H1 (cell line): ENCODE data around the gene CLCF1. TPM values are rescaled to one million over a fixed set of nuclear protein-coding genes. Genes with fewer than 3 reads are reported as not detected.

Source experiments
- BACH1 ChIP-seq: IDR thresholded peaks from 2 replicates; pipeline ENCODE4 v1.6.1; 2012; ENCODE audit warnings: low read length, improper control_type of control experiment
- EP300 ChIP-seq, 2 experiments: IDR thresholded peaks; 1 replicate in 1 of 2; 2 replicates in 1 of 2; pipeline ENCODE4 v1.6.1; 2011 to 2012; ENCODE audit warnings: low read depth in 2 of 2, low read length in 2 of 2, mild to moderate bottlenecking in 2 of 2, borderline replicate concordance in 1 of 2, inconsistent platforms in 1 of 2, moderate library complexity in 1 of 2
- JUN ChIP-seq: IDR thresholded peaks from 2 replicates; pipeline ENCODE4 v1.6.1; 2011; ENCODE audit warnings: low read depth, mild to moderate bottlenecking, improper control_type of control experiment, low read length
- JUND ChIP-seq: IDR thresholded peaks from 2 replicates; pipeline ENCODE4 v1.6.1; 2011; ENCODE audit warnings: mild to moderate bottlenecking, improper control_type of control experiment, low read length
- RAD21 ChIP-seq, 2 experiments: IDR thresholded peaks in 1 of 2; conservative IDR thresholded peaks in 1 of 2; 2 replicates each; pipeline ENCODE4 v1.6.1; 2011; ENCODE audit warnings: low read depth in 2 of 2, low read length in 2 of 2, improper control_type of control experiment in 1 of 2, inconsistent platforms in 1 of 2, mild to moderate bottlenecking in 1 of 2, moderate library complexity in 1 of 2
- RBBP5 ChIP-seq: IDR thresholded peaks from 2 replicates; pipeline ENCODE4 v1.7.1; 2012; ENCODE audit warnings: low read depth, mild to moderate bottlenecking, inconsistent platforms, low read length, moderate library complexity, borderline replicate concordance
- RNF2 ChIP-seq: fragments of 200-900, 300-1000 bp; sonication (generic); IDR thresholded peaks from 2 replicates; pipeline ENCODE4 v1.7.1; 2016; ENCODE audit warnings: borderline replicate concordance, low read depth, mild to moderate bottlenecking, antibody characterized with exemption, low read length; ENCODE audit not compliant: poor library complexity, severe bottlenecking; ENCODE audit errors: missing control alignments
- TCF12 ChIP-seq: IDR thresholded peaks from 2 replicates; pipeline ENCODE4 v1.6.1; 2011; ENCODE audit warnings: low read depth, mild to moderate bottlenecking, low read length
- polyA plus RNA-seq, 7 experiments: library from polyadenylated mRNA; depleted of rRNA in 3 of 7; stranded (reverse) in 5 of 7; unstranded in 2 of 7; fragments of >200 nt in 5 of 7; fragments of 200-250 nt in 2 of 7; gene quantifications; 1 replicate in 5 of 7; 2 replicates in 1 of 7; 4 replicates in 1 of 7; pipeline versions ENCODE4 v1.2.1 to v1.2.3, GENCODE V29; 2011 to 2013; ENCODE audit warnings: missing spikeins in 2 of 7, mixed read lengths in 2 of 7
- total RNA-seq: library from RNA; stranded (reverse); fragmentation: NEBNext Ultra II Directional; extraction: Animal tissue kit (Norgen Biotek cat#: 25700); gene quantifications from 2 replicates; pipeline ENCODE4 v1.2.1, GENCODE V29; 2021
- TF ChIP-seq, protein P1 (sequence below), 3 experiments: IDR thresholded peaks; 1 replicate in 2 of 3; 2 replicates in 1 of 3; pipeline versions ENCODE4 v1.5.1 to v1.6.1; 2011; ENCODE audit warnings: low read length in 3 of 3, mild to moderate bottlenecking in 3 of 3, inconsistent platforms in 2 of 3, low read depth in 1 of 3, moderate library complexity in 1 of 3; ENCODE audit not compliant: insufficient read depth in 1 of 3; ENCODE audit errors: control extremely low read depth in 1 of 3

The CLCF1 gene
- total and polyA plus RNA-seq, 2 of the 8 experiments (the other 6 are each of a cell fraction or from before 2014, with no cell fraction given): 0.32 to 1.2 TPM

DNA sequence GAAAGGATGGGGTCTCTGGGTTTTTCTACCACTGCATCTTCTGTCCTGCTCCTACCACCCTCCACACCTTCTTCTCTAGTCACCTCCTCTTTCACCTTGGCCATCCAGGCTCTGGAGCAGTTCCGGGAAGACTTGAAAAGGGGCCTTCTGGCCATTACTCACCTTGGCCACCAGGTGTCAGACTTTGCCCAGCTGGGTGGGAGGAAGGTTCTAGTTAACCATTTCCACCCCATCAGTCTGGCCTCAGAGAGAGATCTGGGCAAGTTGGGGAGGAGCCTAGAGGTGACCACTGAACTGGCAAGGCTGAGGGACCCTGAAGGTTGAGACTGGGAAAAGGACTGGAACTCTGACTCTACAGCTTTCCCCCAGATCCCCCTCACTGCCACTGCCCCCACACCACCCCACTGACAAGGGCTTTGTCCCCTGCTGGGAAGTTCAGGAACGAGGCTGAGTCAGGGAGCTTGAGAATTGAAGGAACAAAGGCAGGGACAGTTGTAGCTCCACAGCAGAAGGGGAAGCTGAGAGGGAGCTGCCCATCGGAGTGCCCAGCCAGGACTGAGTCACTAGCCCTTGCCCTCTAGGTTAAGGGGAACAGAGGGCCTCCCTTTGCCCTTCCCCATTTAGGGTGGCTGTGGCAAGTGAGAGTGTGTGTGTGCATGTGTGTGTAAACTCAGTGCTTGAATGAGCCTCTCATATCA is 16.4 kb downstream of the CLCF1 start (continued):
- TF ChIP-seq EP300 (IDR thresholded peaks at IDR 0.05; ENCODE audit: borderline replicate concordance in 1 of 2, low read depth in 2 of 2, low read length in 2 of 2): 0 out of 3 replicates have a peak, but pooled peaks of 1 of the 2 experiments have one; percentile 26
- TF ChIP-seq TCF12: peak; percentile 54; the same call in 1 of the 2 replicates
- TF ChIP-seq, protein P1, sequence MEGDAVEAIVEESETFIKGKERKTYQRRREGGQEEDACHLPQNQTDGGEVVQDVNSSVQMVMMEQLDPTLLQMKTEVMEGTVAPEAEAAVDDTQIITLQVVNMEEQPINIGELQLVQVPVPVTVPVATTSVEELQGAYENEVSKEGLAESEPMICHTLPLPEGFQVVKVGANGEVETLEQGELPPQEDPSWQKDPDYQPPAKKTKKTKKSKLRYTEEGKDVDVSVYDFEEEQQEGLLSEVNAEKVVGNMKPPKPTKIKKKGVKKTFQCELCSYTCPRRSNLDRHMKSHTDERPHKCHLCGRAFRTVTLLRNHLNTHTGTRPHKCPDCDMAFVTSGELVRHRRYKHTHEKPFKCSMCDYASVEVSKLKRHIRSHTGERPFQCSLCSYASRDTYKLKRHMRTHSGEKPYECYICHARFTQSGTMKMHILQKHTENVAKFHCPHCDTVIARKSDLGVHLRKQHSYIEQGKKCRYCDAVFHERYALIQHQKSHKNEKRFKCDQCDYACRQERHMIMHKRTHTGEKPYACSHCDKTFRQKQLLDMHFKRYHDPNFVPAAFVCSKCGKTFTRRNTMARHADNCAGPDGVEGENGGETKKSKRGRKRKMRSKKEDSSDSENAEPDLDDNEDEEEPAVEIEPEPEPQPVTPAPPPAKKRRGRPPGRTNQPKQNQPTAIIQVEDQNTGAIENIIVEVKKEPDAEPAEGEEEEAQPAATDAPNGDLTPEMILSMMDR (IDR thresholded peaks at IDR 0.05; ENCODE audit: control extremely low read depth in 1 of 3, insufficient read depth in 1 of 3, low read depth in 1 of 3, low read length in 3 of 3): peak; percentile 78 to 99 (median 94)
- no peak for TF ChIP-seq RNF2
- no peak for TF ChIP-seq RBBP5
- TF ChIP-seq BACH1: no peak
- no peak for TF ChIP-seq JUN
- TF ChIP-seq RAD21 (IDR thresholded peaks at IDR 0.05 in 1 of 2, conservative IDR thresholded peaks at IDR 0.05 in 1 of 2; ENCODE audit: low read depth in 2 of 2, low read length in 2 of 2): peak; percentile 97 to 99
- peak; percentile 36; the same call in 1 of the 2 replicates for TF ChIP-seq JUND
